Measurements from ENCODE around the gene PPP6C.
"Not testable (repeated sequence)": the region's sequence is repeated elsewhere in the genome, so short reads cannot be mapped to it uniquely, and the experiment has no call there.

The PPP6C gene

DNA sequence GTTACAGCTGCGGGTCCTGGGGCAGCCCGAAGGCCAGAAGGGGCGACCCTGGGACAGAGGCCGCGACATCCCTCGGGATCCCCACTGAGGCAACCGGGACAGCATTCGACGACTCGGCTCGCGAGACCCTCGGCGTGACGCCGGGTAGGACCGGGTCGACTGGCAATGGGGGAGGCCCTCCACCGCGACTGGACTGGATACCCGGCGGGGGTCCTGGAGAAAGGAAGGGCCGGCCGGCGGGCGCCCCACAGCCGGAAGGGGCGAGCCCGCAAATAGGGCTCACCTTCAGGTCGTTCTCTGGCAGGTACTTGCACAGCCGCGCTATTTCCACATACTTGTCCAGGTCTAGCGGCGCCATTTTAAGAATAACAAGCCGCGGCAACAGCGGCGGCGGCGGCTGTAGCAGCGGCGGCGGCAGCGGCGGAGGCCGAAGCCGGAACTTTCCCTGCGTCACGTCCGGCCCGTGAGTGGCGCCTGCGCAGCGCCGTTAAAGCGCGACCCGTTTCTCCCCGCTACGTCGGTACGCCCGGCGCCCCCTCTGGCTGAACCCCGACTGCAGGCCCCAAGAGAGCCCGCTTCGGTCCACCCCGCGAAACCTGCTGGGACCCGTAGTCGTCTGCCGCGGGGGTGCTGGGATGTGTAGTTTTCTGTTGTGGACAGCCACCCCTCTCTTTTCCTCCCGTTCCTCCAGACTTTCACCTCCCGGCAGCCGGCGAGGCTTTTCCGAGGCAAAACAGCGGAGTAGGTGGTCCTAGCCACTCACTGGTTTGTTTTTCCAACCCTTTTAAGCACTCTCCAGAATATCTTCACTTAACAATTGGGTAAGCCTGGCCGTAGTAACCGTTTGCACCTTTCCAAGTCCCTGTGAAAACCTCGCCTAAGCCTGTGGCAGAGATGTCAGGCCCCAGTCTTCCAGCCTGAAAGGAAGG, at the start of gene PPP6C:
TSS of gene PPP6C (minus strand) at position 443 of the 929 bp plus-strand sequence. CDS start at position 358, 85 bp downstream.
- DNase-seq (ENCODE audit: extremely low read depth in 1 of 2, low read depth in 1 of 2) = peak; percentile 96 to 98

- no peak for DNase-seq (ENCODE audit: extremely low read depth in 1 of 2, low read depth in 1 of 2)
Measured at GRCh38 chr9:125238915-125239446, 49.4 kb upstream of the PPP6C start.

- DNase-seq (ENCODE audit: extremely low read depth in 1 of 2, low read depth in 1 of 2) = no peak
Measured at GRCh38 chr9:125238127-125238914, 48.7 kb upstream of the PPP6C start.

GRCh38 chr9:125236520-125237159, 47.0 kb upstream of the PPP6C start:
- not testable (repeated sequence) for DNase-seq (ENCODE audit: extremely low read depth in 1 of 2, low read depth in 1 of 2)

DNA sequence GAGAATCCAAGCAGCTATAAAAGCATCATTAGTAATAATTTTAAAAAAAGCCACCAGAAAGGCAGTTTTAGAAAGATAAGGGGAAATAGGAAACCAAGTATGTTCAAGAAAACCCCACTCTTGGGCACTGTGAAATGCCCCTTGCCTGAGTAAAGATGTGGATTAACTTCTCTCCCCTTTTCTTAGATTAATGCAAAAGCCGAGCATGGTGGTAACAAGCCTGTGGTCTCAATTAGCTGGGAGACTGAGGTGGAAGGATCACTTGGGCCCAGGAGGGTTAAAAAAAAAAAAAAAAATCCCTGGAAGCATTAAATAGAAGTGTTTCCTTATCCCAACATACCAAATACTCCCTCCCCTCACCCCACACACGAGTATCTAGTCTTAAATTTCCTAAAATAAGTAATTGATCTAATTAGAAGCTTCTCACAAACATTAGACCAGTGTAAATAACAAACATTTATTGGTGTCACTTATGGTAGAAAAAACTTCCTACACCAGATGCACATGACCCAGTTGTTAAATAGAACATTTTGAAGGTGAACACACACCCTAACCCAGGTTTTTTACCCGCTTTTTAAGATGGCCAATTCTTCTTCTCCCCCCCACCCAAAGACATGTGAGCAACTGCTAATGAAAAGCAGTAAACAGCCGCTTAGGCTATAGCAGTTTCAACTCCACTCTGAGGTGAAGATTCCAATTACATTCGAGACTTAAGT, 46.4 kb upstream of the PPP6C start:
- no peak for DNase-seq (ENCODE audit: extremely low read depth in 1 of 2, low read depth in 1 of 2)

GRCh38 chr9:125234099-125234498, 44.5 kb upstream of the PPP6C start:
- DNase-seq (ENCODE audit: extremely low read depth in 1 of 2, low read depth in 1 of 2) = not testable (repeated sequence)

GRCh38 chr9:125233678-125234077, 44.1 kb upstream of the PPP6C start:
- DNase-seq (ENCODE audit: extremely low read depth in 1 of 2, low read depth in 1 of 2) = no peak

DNA sequence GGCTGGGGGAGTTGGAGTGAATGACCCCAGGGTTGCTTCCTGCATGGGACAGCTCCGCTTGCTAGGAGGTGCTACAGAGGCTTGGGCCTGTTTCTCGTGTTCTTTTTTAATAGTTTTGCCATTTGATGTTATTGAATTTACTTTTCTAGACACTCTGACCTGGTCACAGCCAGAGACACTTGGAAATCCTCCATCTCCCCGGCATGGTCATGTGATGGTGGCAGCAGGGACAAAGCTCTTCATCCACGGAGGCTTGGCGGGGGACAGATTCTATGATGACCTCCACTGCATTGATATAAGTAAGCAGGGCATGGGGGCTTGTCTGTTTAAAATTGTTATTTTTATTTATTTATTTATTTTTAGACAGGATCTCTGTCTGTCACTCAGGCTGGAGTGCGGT, 38.2 kb upstream of the PPP6C start:
- DNase-seq (ENCODE audit: extremely low read depth in 1 of 2, low read depth in 1 of 2) = no peak

GRCh38 chr9:125224858-125225257, 35.3 kb upstream of the PPP6C start:
- DNase-seq (ENCODE audit: extremely low read depth in 1 of 2, low read depth in 1 of 2) = not testable (repeated sequence)

- no peak for DNase-seq (ENCODE audit: extremely low read depth in 1 of 2, low read depth in 1 of 2)
Measured at GRCh38 chr9:125218621-125219020, 29.0 kb upstream of the PPP6C start.

GRCh38 chr9:125214186-125214585, 24.6 kb upstream of the PPP6C start:
- DNase-seq (ENCODE audit: extremely low read depth in 1 of 2, low read depth in 1 of 2) = no peak

GRCh38 chr9:125204477-125204876, 14.9 kb upstream of the PPP6C start:
- no peak for DNase-seq (ENCODE audit: extremely low read depth in 1 of 2, low read depth in 1 of 2)

GRCh38 chr9:125202846-125203618, 13.4 kb upstream of the PPP6C start:
- DNase-seq (ENCODE audit: extremely low read depth in 1 of 2, low read depth in 1 of 2) = no peak

DNA sequence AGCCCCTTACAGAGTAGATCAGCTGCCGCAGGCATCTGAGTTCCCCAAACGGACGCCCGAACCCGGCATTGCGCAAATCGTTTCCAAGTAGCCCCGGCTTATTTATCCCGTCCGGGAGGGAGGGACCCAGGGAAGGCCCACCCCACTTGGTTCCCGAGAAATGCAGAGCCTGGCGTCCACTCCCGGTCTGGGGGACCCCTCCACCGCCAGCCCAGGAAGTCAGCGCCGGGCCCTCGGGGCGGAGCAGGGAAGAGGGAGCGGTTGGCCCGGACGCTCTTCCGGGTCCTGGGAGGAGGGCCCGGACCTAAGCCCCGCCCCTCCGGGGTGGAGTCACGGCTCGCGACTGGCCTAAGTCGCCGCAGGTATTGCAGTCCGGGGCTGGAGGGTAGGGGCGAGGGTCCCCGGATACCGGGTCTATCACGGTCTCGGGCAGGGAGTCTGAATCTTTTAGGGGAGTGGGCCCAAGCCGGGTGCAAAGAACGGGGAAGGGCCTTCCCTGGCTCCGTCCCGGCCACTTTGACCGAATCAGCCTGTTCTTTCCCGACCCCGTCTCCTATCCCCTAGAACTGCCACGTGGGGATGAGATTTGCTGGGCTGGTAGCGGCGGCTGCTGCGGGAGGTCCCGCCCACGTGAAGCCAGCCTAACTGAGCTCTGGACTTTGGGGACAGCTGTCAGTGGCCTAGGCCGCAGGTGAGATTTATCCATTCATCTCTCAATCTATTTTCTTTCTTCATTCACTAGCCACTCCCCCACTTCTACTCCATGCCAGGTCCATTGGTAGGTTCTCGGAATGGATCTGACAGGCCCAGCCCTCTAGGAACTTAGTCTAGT, 10.8 kb upstream of the PPP6C start, which contains the start of gene RABEPK:
TSS of gene RABEPK (plus strand) at position 327 of the 832 bp plus-strand sequence. CDS start 2,472 bp downstream, outside the sequence.
- DNase-seq (ENCODE audit: extremely low read depth in 1 of 2, low read depth in 1 of 2) = peak; percentile 82 to 83

- DNase-seq (ENCODE audit: extremely low read depth in 1 of 2, low read depth in 1 of 2) = not testable (repeated sequence)
Measured at GRCh38 chr9:125195591-125195990, 6.0 kb upstream of the PPP6C start.

- DNase-seq (ENCODE audit: extremely low read depth in 1 of 2, low read depth in 1 of 2) = not testable (repeated sequence)
Measured at GRCh38 chr9:125194466-125194865, 4.9 kb upstream of the PPP6C start.

GRCh38 chr9:125190361-125190801, 778 bp upstream of the PPP6C start:
- no peak for DNase-seq (ENCODE audit: extremely low read depth in 1 of 2, low read depth in 1 of 2)

GRCh38 chr9:125189011-125189360, 617 bp downstream of the PPP6C start:
- no peak for DNase-seq (ENCODE audit: extremely low read depth in 1 of 2, low read depth in 1 of 2)
